GM23248 (cell line): Measurements from ENCODE around the gene ENPP5. TPM values are rescaled to one million over a fixed set of nuclear protein-coding genes. Genes with fewer than 3 reads are reported as not detected.

Experiments
- DNase-seq: peaks from one replicate; pipeline ENCODE4 v3.0.0-alpha.2; 2015
- H2AFZ ChIP-seq: fragments of 200-600 bp; sonication (generic); 2 replicates; pipeline ENCODE4 v1.6.1; 2016; ENCODE audit warnings: antibody characterized with exemption
- H3F3A ChIP-seq: fragments of 200-600 bp; sonication (generic); 2 replicates; pipeline ENCODE4 v1.6.1; 2016; ENCODE audit warnings: mild to moderate bottlenecking, antibody characterized with exemption, mixed run types; ENCODE audit not compliant: insufficient read depth
- H3K27ac ChIP-seq: fragments of 200-600 bp; sonication (generic); 2 replicates; pipeline ENCODE4 v1.5.1; 2016; ENCODE audit warnings: mild to moderate bottlenecking
- H3K27me3 ChIP-seq: fragments of 200-600 bp; sonication (generic); replicated peaks from 2 replicates; pipeline ENCODE4 v1.6.1; 2016; ENCODE audit warnings: mild to moderate bottlenecking; ENCODE audit not compliant: insufficient read depth
- H3K36me3 ChIP-seq: fragments of 200-600 bp; sonication (generic); 2 replicates; pipeline ENCODE4 v1.6.1; 2016; ENCODE audit warnings: low read depth, mild to moderate bottlenecking
- H3K4me1 ChIP-seq: fragments of 200-600 bp; sonication (generic); 2 replicates; pipeline ENCODE4 v1.6.1; 2016; ENCODE audit warnings: mild to moderate bottlenecking; ENCODE audit not compliant: insufficient read depth
- H3K4me2 ChIP-seq: fragments of 200-600 bp; sonication (generic); one replicate; pipeline ENCODE4 v1.6.1; 2016; ENCODE audit warnings: mild to moderate bottlenecking; ENCODE audit not compliant: unreplicated experiment
- H3K4me3 ChIP-seq: fragments of 200-600 bp; sonication (generic); 2 replicates; pipeline ENCODE4 v1.5.1; 2016; ENCODE audit warnings: mild to moderate bottlenecking
- H3K79me2 ChIP-seq: fragments of 200-600 bp; sonication (generic); 2 replicates; pipeline ENCODE4 v1.6.1; 2016; ENCODE audit warnings: mild to moderate bottlenecking; ENCODE audit not compliant: insufficient read depth
- H3K9ac ChIP-seq: fragments of 200-600 bp; sonication (generic); 2 replicates; pipeline ENCODE4 v1.6.1; 2016; ENCODE audit warnings: mild to moderate bottlenecking
- H3K9me2 ChIP-seq: fragments of 200-600 bp; sonication (generic); 2 replicates; pipeline ENCODE4 v1.6.1; 2016; ENCODE audit warnings: mixed run types, mild to moderate bottlenecking, moderate library complexity; ENCODE audit not compliant: insufficient read depth
- H3K9me3 ChIP-seq: fragments of 200-600 bp; sonication (generic); one replicate; pipeline ENCODE4 v1.6.1; 2017; ENCODE audit warnings: low read depth
- H4K20me1 ChIP-seq: fragments of 200-600 bp; sonication (generic); 2 replicates; pipeline ENCODE4 v1.6.0; 2016; ENCODE audit not compliant: insufficient read depth
- EZH2 ChIP-seq: fragments of 200-600 bp; sonication (generic); IDR thresholded peaks from 2 replicates; pipeline ENCODE4 v1.6.1; 2018; ENCODE audit warnings: antibody characterized with exemption, mild to moderate bottlenecking; ENCODE audit not compliant: insufficient read depth, poor library complexity, severe bottlenecking
- EZH2phosphoT487 ChIP-seq: fragments of 200-600 bp; sonication (generic); IDR thresholded peaks from 2 replicates; pipeline ENCODE4 v1.6.1; 2018; ENCODE audit warnings: antibody characterized with exemption, moderate library complexity, mild to moderate bottlenecking, low read depth; ENCODE audit not compliant: insufficient read depth
- WGBS, 2 experiments: methylation state at CpG; one replicate each; pipeline ENCODE4 v1.1.6; 2015 to 2017; ENCODE audit warnings: low lambda C conversion rate in 2 of 2, low coverage in 1 of 2; ENCODE audit errors: missing lambda C conversion rate in 2 of 2; 5-methylcytosine and 5-hydroxymethylcytosine counted together
- in situ Hi-C: fragments of 300-500 bp; cut with MboI; formaldehyde crosslinking; loops from 2 replicates; pipeline ENCODE4 v1.15.0; 2020
- polyA plus RNA-seq: library from polyadenylated mRNA; unstranded; fragments of >200 nt; fragmentation: Nextera tagmentation; extraction: Ambion mirVana; gene quantifications from 2 replicates; pipeline ENCODE4 v1.2.1, GENCODE V29; 2016
- total RNA-seq: library from RNA; depleted of rRNA; stranded (reverse); fragments of >200 nt; shearing (Covaris generic); gene quantifications from 2 replicates; pipeline ENCODE4 v1.2.3, GENCODE V29; 2014; rRNA removed

ENPP5 gene
- total and polyA plus RNA-seq, 2 experiments from 2014 or later, result 0.24 TPM; not detected in 1

DNA sequence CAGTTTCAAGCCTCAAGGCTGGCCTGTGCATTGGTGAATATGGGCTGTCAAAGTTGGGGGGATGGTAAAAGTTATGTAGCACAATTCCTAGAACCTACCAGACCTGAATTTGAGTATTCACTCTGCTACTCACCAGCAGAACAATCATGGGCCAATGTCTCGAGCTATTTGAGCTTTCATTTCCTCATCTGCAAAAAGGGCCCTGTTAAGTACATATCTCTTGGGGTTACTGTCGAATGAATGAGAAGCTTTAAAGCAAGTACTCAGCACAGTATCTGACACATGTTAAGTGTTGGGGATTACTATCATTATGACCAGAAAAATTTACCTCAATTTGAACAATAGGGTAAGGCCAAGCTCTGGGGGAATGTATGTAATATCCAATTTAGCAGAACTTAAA, 54.5 kb downstream of the ENPP5 start:
- no peaks in the 10 kb centered on the region for H4K20me1 ChIP-seq
- no peak overlapping the region for H3K27ac ChIP-seq
- no peaks in the 10 kb centered on the region for H3K4me1 ChIP-seq
- no peaks in the 10 kb centered on the region for H3K9me3 ChIP-seq
- no peak overlapping the region for H3K4me2 ChIP-seq
- H3K4me3 ChIP-seq, result no peak overlapping the region
- no peaks in the 10 kb centered on the region for H3K79me2 ChIP-seq
- no peak for DNase-seq
- in situ Hi-C loops, result no loop called here
- no peaks in the 10 kb centered on the region for H3K9me2 ChIP-seq
- H2AFZ ChIP-seq, result no peak overlapping the region
- TF ChIP-seq EZH2, result no peak
- H3K27me3 ChIP-seq, result no peaks in the 10 kb centered on the region
- 29 to 39% methylated on average over 2 of the region's 2 CpGs for WGBS, 2 experiments
- no peaks in the 10 kb centered on the region for H3K36me3 ChIP-seq
- H3F3A ChIP-seq, result no peaks in the 10 kb centered on the region
- no peak overlapping the region for H3K9ac ChIP-seq

- Histone ChIP-seq H3K9ac (no peak overlapping the region), H3K4me3 (no peak overlapping the region), H3K27me3 (no peaks in the 10 kb centered on the region), H3K4me1 (no peaks in the 10 kb centered on the region), H3F3A (no peaks in the 10 kb centered on the region), H3K9me3 (no peaks in the 10 kb centered on the region), H2AFZ (no peak overlapping the region), H3K36me3 (no peaks in the 10 kb centered on the region), H3K4me2 (no peak overlapping the region), H4K20me1 (no peaks in the 10 kb centered on the region), H3K79me2 (no peaks in the 10 kb centered on the region), H3K9me2 (no peaks in the 10 kb centered on the region), H3K27ac (no peak overlapping the region)
- WGBS, 2 experiments, result 57 to 80% methylated on average over 1 of the region's 1 CpG
- TF ChIP-seq EZH2phosphoT487 (no peak), EZH2 (no peak)
- in situ Hi-C loops, result no loop called here
- no peak for DNase-seq
Observed at GRCh38 chr6:46115634-46116033, 55.1 kb downstream of the ENPP5 start.

- H3K9me2 ChIP-seq, result no peaks in the 10 kb centered on the region
- no peak overlapping the region for H3K4me2 ChIP-seq
- no peaks in the 10 kb centered on the region for H3K9me3 ChIP-seq
- TF ChIP-seq EZH2phosphoT487, result no peak
- no peak overlapping the region for H3K4me3 ChIP-seq
- in situ Hi-C loops, result no loop called here
- H3F3A ChIP-seq, result no peaks in the 10 kb centered on the region
- no peak overlapping the region for H2AFZ ChIP-seq
- H3K36me3 ChIP-seq, result no peaks in the 10 kb centered on the region
- H3K27ac ChIP-seq, result no peak overlapping the region
- H4K20me1 ChIP-seq, result no peaks in the 10 kb centered on the region
- no peaks in the 10 kb centered on the region for H3K79me2 ChIP-seq
- DNase-seq, result no peak
- no peaks in the 10 kb centered on the region for H3K4me1 ChIP-seq
- H3K9ac ChIP-seq, result no peak overlapping the region
- WGBS, 2 experiments, result 50 to 79% methylated on average over 1 of the region's 1 CpG
- H3K27me3 ChIP-seq, result no peaks in the 10 kb centered on the region
Observed at GRCh38 chr6:46113370-46113769, 57.4 kb downstream of the ENPP5 start.

Other genes with a start within 250 kb of the ENPP5 start
- gene CLIC5, start 155.1 kb downstream of the ENPP5 start, total RNA-seq, result not detected in 2 replicates
- gene CLIC5, start 155.1 kb downstream of the ENPP5 start, polyA plus RNA-seq, result not detected in 2 replicates
- 0.63 and 1.9 TPM in 2 replicates for gene ENPP4, start 41.0 kb downstream of the ENPP5 start, total RNA-seq
- gene ENPP4, start 41.0 kb downstream of the ENPP5 start, polyA plus RNA-seq, result 1.1 and 1.6 TPM in 2 replicates